Activated B cell treated with CpG ODN at 0.5 μM for 24 hours (primary cell): ENCODE data around the gene IL1A. TPM values are rescaled to one million over a fixed set of nuclear protein-coding genes. Genes with fewer than 3 reads are reported as not detected.

Source experiments
- ATAC-seq: fragments of 200-7000 bp; cut with Tn5 transposase; one replicate; pipeline ENCODE4 v1.10.0; 2021; ENCODE audit warnings: low read depth, mild to moderate bottlenecking, moderate library complexity
- CTCF ChIA-PET: fragments of 350-600 bp; sonication (Branson Sonifier 250); formaldehyde crosslinking; loops from one replicate; lab custom pipeline; 2021; ENCODE audit warnings: antibody characterized with exemption; lab: Charles Lee
- POLR2A ChIA-PET: fragments of 350-600 bp; sonication (Branson Sonifier 250); formaldehyde crosslinking; loops from one replicate; lab custom pipeline; 2021; ENCODE audit warnings: antibody characterized with exemption; lab: Charles Lee
- DNase-seq: peaks from one replicate; pipeline ENCODE4 v3.0.0; 2022
- H3K27ac Mint-ChIP-seq: one replicate; pipeline ENCODE4 v1.8.0; 2020; ENCODE audit warnings: mixed read lengths
- H3K27me3 Mint-ChIP-seq: one replicate; pipeline ENCODE4 v1.8.0; 2021; ENCODE audit warnings: mixed read lengths
- H3K36me3 Mint-ChIP-seq: one replicate; pipeline ENCODE4 v1.8.0; 2021; ENCODE audit warnings: low read depth, mixed read lengths
- H3K4me1 Mint-ChIP-seq: one replicate; pipeline ENCODE4 v1.8.0; 2021; ENCODE audit warnings: mixed read lengths
- H3K4me3 Mint-ChIP-seq: one replicate; pipeline ENCODE4 v1.8.0; 2020; ENCODE audit warnings: mild to moderate bottlenecking, mixed read lengths
- H3K9me3 Mint-ChIP-seq: one replicate; pipeline ENCODE4 v1.8.0; 2020; ENCODE audit warnings: mixed read lengths
- CTCF ChIP-seq: fragments of 200-600 bp; IDR thresholded peaks from one replicate; pipeline ENCODE4 v1.8.0; 2022; ENCODE audit warnings: antibody characterized with exemption, mild to moderate bottlenecking
- intact Hi-C: fragments of 100-400 bp; cut with micrococcal nuclease; formaldehyde crosslinking; loops from one replicate; pipeline ENCODE4 v1.15.1; 2024
- total RNA-seq: library from RNA; stranded (reverse); gene quantifications from 2 replicates; pipeline ENCODE4 v1.2.3, GENCODE V29; 2022

Gene IL1A
- total RNA-seq, 1 donor from 2014 or later: 1.9 TPM

DNA sequence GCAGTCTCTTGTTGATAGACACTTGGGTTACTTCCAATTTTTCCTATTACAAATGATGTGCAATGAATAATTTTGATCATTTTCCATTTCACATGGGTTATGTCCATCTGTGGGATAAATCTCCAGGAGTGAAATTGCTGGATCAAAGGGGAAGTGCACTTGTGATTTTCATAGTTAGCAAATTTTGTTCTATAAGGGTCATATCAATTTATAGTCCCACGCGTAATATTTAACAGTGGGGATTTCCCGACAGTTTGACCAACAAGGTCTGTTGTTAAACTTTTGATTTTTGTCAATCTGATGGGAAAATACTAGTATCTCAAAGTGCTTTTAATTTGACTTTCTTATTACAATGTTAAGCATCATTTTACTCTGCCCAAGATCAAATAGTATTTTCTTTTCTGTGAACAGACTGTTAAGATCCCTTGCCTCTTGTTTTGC, 44.0 kb upstream of the IL1A start:
- ATAC-seq (no peak), DNase-seq (no peak)
- H3K27ac Mint-ChIP-seq: no peak overlapping the region
- H3K9me3 Mint-ChIP-seq: no peaks in the 10 kb centered on the region
- H3K4me3 Mint-ChIP-seq: no peak overlapping the region
- peaks cover 14% of the 10 kb centered on the region for H3K4me1 Mint-ChIP-seq
- ChIA-PET CTCF (interaction anchor here (1.1 kb wide), 1 partner anchor 79 kb away, joined by 4 read pairs; no protein-coding TSS in a partner anchor), POLR2A (no interaction called here)
- H3K27me3 Mint-ChIP-seq: no peaks in the 10 kb centered on the region
- intact Hi-C loops: no loop called here
- no peak for TF ChIP-seq CTCF
- no peaks in the 10 kb centered on the region for H3K36me3 Mint-ChIP-seq

DNA sequence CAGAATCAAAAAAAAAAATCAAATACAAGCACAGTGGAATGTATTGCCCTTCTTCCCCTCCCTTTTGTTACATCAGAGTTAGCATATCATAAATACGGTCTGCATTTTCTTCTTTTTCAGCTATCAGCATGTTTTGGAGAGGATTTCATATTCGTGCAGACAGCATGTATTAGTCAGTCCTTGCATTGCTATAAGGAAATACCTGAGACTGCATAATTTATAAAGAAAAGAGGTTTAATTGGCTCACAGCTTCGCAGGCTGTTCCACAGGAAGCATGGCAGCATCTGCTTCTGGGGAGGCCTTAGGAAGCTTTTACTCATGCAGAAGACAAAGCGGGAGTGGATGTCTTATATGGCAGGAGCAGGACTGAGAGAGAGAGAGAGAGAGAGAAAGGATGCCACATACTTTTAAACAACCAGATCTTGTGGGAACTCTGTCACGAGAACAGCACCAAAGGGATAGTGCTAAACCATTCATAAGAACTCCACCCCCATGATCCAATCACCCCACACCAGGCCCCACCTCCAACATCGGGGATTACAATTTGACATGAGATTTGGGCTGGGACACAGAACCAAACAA, 43.4 kb upstream of the IL1A start:
- CTCF ChIA-PET: no interaction called here
- Mint-ChIP-seq H3K36me3 (no peaks in the 10 kb centered on the region), H3K27ac (no peak overlapping the region), H3K4me3 (no peak overlapping the region), H3K9me3 (no peaks in the 10 kb centered on the region), H3K27me3 (no peaks in the 10 kb centered on the region), H3K4me1 (peaks cover 14% of the 10 kb centered on the region)
- POLR2A ChIA-PET: interaction anchor here (0.6 kb wide), 1 partner anchor 10 kb away, joined by 3 read pairs; no protein-coding TSS in a partner anchor
- intact Hi-C loops: no loop called here
- TF ChIP-seq CTCF: no peak
- DNase-seq (no peak), ATAC-seq (no peak)

- DNase-seq: no peak
- Mint-ChIP-seq H3K4me1 (peaks cover 9% of the 10 kb centered on the region), H3K27me3 (no peaks in the 10 kb centered on the region), H3K4me3 (no peak overlapping the region), H3K36me3 (no peaks in the 10 kb centered on the region), H3K9me3 (no peaks in the 10 kb centered on the region), H3K27ac (no peak overlapping the region)
- ChIA-PET CTCF (no interaction called here), POLR2A (interaction anchor here (0.6 kb wide), 1 partner anchor 10 kb away, joined by 3 read pairs; no protein-coding TSS in a partner anchor)
- no peak for ATAC-seq
- intact Hi-C loops: no loop called here
- no peak for TF ChIP-seq CTCF
Observed at GRCh38 chr2:112827009-112827408, 42.7 kb upstream of the IL1A start.

- ChIA-PET CTCF (no interaction called here), POLR2A (no interaction called here)
- TF ChIP-seq CTCF: no peak
- H3K36me3 Mint-ChIP-seq: no peaks in the 10 kb centered on the region
- no peak overlapping the region for H3K4me3 Mint-ChIP-seq
- intact Hi-C loops: no loop called here
- DNase-seq: no peak
- no peaks in the 10 kb centered on the region for H3K27me3 Mint-ChIP-seq
- no peak overlapping the region for H3K27ac Mint-ChIP-seq
- H3K4me1 Mint-ChIP-seq: no peaks in the 10 kb centered on the region
- no peak for ATAC-seq
- H3K9me3 Mint-ChIP-seq: no peaks in the 10 kb centered on the region
Observed at GRCh38 chr2:112825706-112826105, 41.4 kb upstream of the IL1A start.

DNA sequence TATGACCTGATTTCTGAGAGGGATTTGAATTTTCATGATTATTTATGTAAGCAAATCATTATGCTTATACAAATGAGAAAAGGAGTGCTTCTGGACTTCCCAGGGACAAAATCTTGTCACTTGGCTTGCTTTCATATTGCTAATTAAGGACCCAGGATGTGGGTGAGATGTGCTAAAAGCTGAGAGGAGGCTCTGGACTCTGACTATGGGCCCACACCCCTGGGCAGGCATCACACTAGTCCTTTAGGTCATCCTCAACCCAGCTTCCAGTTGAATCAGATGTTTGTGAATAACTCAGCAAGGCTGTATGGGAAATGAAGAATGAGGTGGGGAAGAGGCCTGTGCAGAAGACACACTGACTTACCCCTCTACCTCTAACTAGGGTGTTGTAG, 40.4 kb upstream of the IL1A start:
- no peak for TF ChIP-seq CTCF
- H3K4me3 Mint-ChIP-seq: no peak overlapping the region
- no peaks in the 10 kb centered on the region for H3K27me3 Mint-ChIP-seq
- H3K36me3 Mint-ChIP-seq: no peaks in the 10 kb centered on the region
- ATAC-seq (no peak), DNase-seq (no peak)
- intact Hi-C loops: no loop called here
- H3K27ac Mint-ChIP-seq: no peak overlapping the region
- no peaks in the 10 kb centered on the region for H3K9me3 Mint-ChIP-seq
- POLR2A ChIA-PET: no interaction called here
- no peaks in the 10 kb centered on the region for H3K4me1 Mint-ChIP-seq
- CTCF ChIA-PET: no interaction called here
